A673 (cell line): ENCODE measurements around the gene FOXP2. TPM values are rescaled to one million over a fixed set of nuclear protein-coding genes. Genes with fewer than 3 reads are reported as not detected.

Experiments used
- BruUV-seq: library from RNA; stranded (reverse); fragments of 400-500 nt; replicated peaks from 2 replicates; lab custom pipeline; 2021; lab: Mats Ljungman, UMichigan
- CTCF ChIA-PET: fragments of 300-600 bp; sonication (Branson Sonifier 250); formaldehyde crosslinking; loops from one replicate; lab custom pipeline; 2022; ENCODE audit warnings: antibody characterized with exemption; lab: Charles Lee
- POLR2A ChIA-PET: fragments of 300-600 bp; sonication (Branson Sonifier 250); formaldehyde crosslinking; loops from one replicate; lab custom pipeline; 2022; ENCODE audit warnings: antibody characterized with exemption; ENCODE audit not compliant: low non-redundant PET; lab: Charles Lee
- DNase-seq: peaks from one replicate; pipeline ENCODE4 v3.0.0-alpha.2; 2015; ENCODE audit warnings: low spot score
- H3K27ac ChIP-seq: fragments of 200-600 bp; sonication (generic); 2 replicates; pipeline ENCODE4 v1.5.1; 2016; ENCODE audit warnings: mixed run types, low read depth, mild to moderate bottlenecking, mixed read lengths, antibody characterized with exemption, low read length; ENCODE audit not compliant: poor library complexity, severe bottlenecking
- H3K27me3 ChIP-seq: fragments of 200-600 bp; sonication (generic); replicated peaks from 2 replicates; pipeline ENCODE4 v1.6.1; 2017; ENCODE audit warnings: mixed run types, low read depth, mild to moderate bottlenecking, mixed read lengths, antibody characterized with exemption, low read length; ENCODE audit not compliant: insufficient read depth, poor library complexity
- H3K36me3 ChIP-seq: fragments of 200-600 bp; sonication (generic); 2 replicates; pipeline ENCODE4 v1.6.1; 2016; ENCODE audit warnings: mixed run types, mild to moderate bottlenecking, mixed read lengths, antibody characterized with exemption, low read length; ENCODE audit not compliant: insufficient read depth, poor library complexity, severe bottlenecking
- H3K4me1 ChIP-seq: fragments of 200-600 bp; sonication (generic); 2 replicates; pipeline ENCODE4 v1.6.1; 2017; ENCODE audit warnings: mixed run types, mild to moderate bottlenecking, mixed read lengths, antibody characterized with exemption, low read length; ENCODE audit not compliant: insufficient read depth, poor library complexity, severe bottlenecking
- H3K4me3 ChIP-seq: fragments of 200-600 bp; sonication (generic); 2 replicates; pipeline ENCODE4 v1.5.1; 2016; ENCODE audit warnings: low read depth, mixed run types, mild to moderate bottlenecking, mixed read lengths, low read length; ENCODE audit not compliant: poor library complexity, severe bottlenecking
- H3K9me3 ChIP-seq: fragments of 200-600 bp; sonication (generic); 2 replicates; pipeline ENCODE4 v1.6.1; 2016; ENCODE audit warnings: mixed run types, low read depth, mild to moderate bottlenecking, mixed read lengths, antibody characterized with exemption, low read length; ENCODE audit not compliant: poor library complexity, severe bottlenecking
- CTCF ChIP-seq: fragments of 300-800, 200-600 bp; sonication (generic); conservative IDR thresholded peaks from 2 replicates; pipeline ENCODE4 v1.5.1; 2017; ENCODE audit warnings: low read depth, mild to moderate bottlenecking, antibody characterized with exemption, low read length, moderate library complexity, mixed read lengths
- EZH2 ChIP-seq: fragments of 200-600 bp; sonication (generic); IDR thresholded peaks from 2 replicates; pipeline ENCODE4 v1.6.1; 2017; ENCODE audit warnings: borderline replicate concordance, low read depth, mild to moderate bottlenecking, mixed read lengths, antibody characterized with exemption, low read length; ENCODE audit not compliant: poor library complexity, severe bottlenecking
- intact Hi-C: fragments of 100-400 bp; cut with micrococcal nuclease; formaldehyde crosslinking; loops from one replicate; pipeline ENCODE4 v1.10.0; 2022; ENCODE audit not compliant: unreplicated experiment
- total RNA-seq: library from RNA; stranded (reverse); gene quantifications from 2 replicates; pipeline ENCODE4 v1.2.3, GENCODE V29; 2021

Gene FOXP2
- total RNA-seq, 1 experiment from 2014 or later: not detected

DNA sequence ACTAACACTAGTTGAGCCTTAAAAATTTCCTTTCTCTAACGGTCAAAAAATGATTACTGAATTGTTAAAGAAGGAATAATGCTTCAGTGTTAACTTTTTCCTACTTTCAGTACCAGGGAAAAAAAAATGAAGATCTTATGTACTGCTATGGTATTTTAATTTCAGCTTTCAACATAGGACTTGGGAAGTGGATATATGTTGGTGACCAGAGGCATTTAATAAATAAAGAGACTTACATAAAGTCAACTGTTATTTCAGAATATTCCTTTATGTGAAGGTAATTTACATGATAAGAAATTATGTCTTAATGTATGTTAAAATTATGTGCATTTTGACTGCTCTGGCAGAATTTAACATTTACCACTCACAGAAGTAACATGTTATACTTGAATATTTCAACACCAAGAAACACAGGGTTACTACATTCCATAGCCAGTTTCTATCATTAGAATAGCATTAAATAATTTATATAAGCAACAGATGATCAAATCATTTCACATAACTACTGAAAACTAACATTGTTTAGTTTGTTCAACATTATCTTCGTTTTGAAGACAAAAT is 257.0 kb downstream of the FOXP2 start:
- Histone ChIP-seq H3K27me3 (no peaks in the 10 kb centered on the region), H3K4me1 (no peaks in the 10 kb centered on the region), H3K27ac (no peak overlapping the region), H3K36me3 (no peaks in the 10 kb centered on the region), H3K9me3 (no peaks in the 10 kb centered on the region), H3K4me3 (no peak overlapping the region)
- no peak for DNase-seq
- intact Hi-C loops: no loop called here
- BruUV-seq: no TSS peak
- ChIA-PET CTCF (no interaction called here), POLR2A (no interaction called here)
- TF ChIP-seq CTCF (no peak), EZH2 (no peak)

DNA sequence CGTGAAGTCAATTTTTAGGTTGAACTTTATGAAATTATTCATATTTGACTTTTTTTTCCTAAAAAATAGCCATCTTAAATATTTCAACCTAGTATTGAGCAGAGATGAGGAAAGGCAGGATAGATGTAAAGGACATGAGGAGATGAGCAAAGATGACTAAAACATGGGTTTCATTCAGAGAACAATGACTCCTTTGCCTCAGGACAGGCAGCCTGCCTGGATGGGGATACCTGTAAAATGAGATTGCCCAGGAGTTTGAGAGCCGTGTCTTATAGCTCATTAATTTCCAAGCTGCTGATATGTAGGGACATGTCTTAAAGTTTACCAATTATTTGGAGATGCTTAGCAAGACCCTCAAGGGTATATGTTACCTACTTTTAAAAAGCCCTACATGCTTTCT is 263.5 kb downstream of the FOXP2 start:
- TF ChIP-seq CTCF (no peak), EZH2 (no peak)
- intact Hi-C loops: no loop called here

GRCh38 chr7:114687238-114687637 is 272.6 kb downstream of the FOXP2 start:
- no peak overlapping the region for H3K27ac ChIP-seq
- no peaks in the 10 kb centered on the region for H3K36me3 ChIP-seq
- no peaks in the 10 kb centered on the region for H3K9me3 ChIP-seq
- no peak overlapping the region for H3K4me3 ChIP-seq
- no peak for TF ChIP-seq CTCF
- TF ChIP-seq EZH2: no peak
- DNase-seq: no peak
- POLR2A ChIA-PET: no interaction called here
- BruUV-seq: no TSS peak
- intact Hi-C loops: no loop called here
- H3K27me3 ChIP-seq: no peaks in the 10 kb centered on the region
- H3K4me1 ChIP-seq: no peaks in the 10 kb centered on the region
- CTCF ChIA-PET: no interaction called here

More for the DNA sequence above, 263.5 kb downstream of the FOXP2 start:
- Histone ChIP-seq H3K27me3 (no peaks in the 10 kb centered on the region), H3K4me1 (no peaks in the 10 kb centered on the region), H3K4me3 (no peak overlapping the region), H3K9me3 (no peaks in the 10 kb centered on the region), H3K27ac (no peak overlapping the region), H3K36me3 (no peaks in the 10 kb centered on the region)
- no peak for DNase-seq
- ChIA-PET CTCF (no interaction called here), POLR2A (no interaction called here)
- no TSS peak for BruUV-seq
